ENCODE measurements around the gene HOXB6. TPM values are rescaled to one million over a fixed set of nuclear protein-coding genes. Genes with fewer than 3 reads are reported as not detected.

Gene HOXB6
- total RNA-seq, 1 experiment from 2014 or later: 64.8 TPM

DNA sequence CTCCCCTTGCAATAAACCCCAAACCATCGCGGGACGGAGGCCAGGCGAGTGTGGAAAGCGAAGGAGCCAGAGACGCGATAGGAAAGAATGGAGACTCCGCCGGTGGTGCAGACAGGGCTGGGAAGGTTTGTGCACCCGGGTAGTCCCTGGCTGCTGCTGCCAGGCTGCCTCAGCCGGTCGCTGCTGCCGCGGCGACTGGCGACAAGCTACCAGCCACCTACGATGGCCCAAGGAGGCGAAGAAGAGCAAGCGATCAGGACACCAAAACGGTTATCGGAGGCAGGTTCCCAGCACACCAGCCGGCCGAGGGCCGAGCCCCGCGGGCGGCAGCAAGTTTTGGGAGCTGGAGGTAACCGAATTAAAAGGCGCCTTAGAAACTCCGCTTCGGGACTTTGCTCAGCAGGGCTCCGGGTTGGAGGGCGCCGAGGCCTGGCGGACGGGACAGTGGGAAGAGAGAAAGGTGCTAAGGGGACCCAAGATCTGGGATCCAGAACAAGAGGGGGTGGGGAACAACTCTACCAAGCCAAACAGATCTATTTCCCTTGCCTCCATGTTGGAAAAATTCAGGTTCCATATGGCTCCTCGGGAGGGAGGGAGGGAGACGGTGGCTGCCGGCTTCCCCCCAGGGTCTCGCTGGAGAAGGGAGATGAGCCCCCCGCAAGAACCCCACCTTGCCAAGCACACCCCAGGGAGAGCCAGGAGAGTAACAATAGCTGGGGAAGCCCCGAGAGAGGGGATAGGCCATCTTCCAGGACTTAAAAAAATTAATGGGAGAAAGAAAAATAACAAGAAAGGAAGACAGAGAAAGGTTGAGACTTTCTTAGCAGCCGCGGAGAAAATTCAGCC lies 50.2 kb downstream of the HOXB6 start (continued):
- TF ChIP-seq RAD21 (IDR thresholded peaks at IDR 0.05; ENCODE audit: low read depth) (no peak), SP1 (IDR thresholded peaks at IDR 0.05; ENCODE audit: low read depth) (no peak), ZNF274 (IDR thresholded peaks at IDR 0.05; ENCODE audit: low read depth, low read length) (no peak)

DNA sequence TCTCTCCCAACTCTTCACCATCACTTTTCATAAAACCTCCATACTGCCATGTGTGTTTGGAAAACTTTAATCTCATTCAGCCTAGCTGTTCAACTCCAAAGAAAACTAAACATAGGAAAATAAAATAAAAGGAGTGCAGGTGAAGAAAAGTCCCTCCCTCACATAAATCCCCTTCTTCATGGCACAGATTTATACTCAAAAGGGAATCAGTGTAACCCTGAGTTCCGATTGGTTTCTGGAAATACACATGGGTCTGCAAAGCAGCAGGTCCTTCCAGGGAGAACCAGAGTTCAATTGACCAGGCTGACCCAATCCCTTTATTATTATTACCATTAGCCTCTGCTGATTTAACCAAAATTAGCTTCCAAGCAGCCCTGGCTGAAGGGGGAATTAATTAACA lies 51.0 kb downstream of the HOXB6 start:
- ATAC-seq: no peak
- intact Hi-C loops (cut with micrococcal nuclease): no loop called here
- Histone ChIP-seq H4K20me1 (ENCODE audit: insufficient read depth) (no peaks in the 10 kb centered on the region), H3K9ac (ENCODE audit: low read length) (no peak overlapping the region), H3K27me3 (ENCODE audit: insufficient read depth, low read length) (no peaks in the 10 kb centered on the region), H3K4me2 (ENCODE audit: low read length) (no peak overlapping the region), H3K4me3 (replicated peaks in 1 of 2; ENCODE audit: low read depth in 1 of 2, low read length in 2 of 2) (no peak overlapping the region), H3K27ac (ENCODE audit: low read depth, low read length) (no peak overlapping the region), H3K4me1 (ENCODE audit: control insufficient read depth in 1 of 2, insufficient read depth in 2 of 2, low read length in 2 of 2) (peaks cover 0 to 4% of the 10 kb centered on the region in 2 experiments; a peak in 1 of 4 replicates), H3K36me3 (ENCODE audit: control insufficient read depth in 1 of 2, insufficient read depth in 2 of 2, low read length in 2 of 2) (peaks cover 0 to 4% of the 10 kb centered on the region in 2 experiments; a peak in 1 of 4 replicates), H3K9me3 (ENCODE audit: control insufficient read depth in 1 of 2, insufficient read depth in 1 of 2, low read depth in 1 of 2, low read length in 2 of 2) (no peaks in the 10 kb centered on the region), H3K79me2 (ENCODE audit: insufficient read depth, low read length) (no peaks in the 10 kb centered on the region), H2AFZ (ENCODE audit: low read depth, low read length, poor library complexity, severe bottlenecking) (no peak overlapping the region), H3K9me2 (ENCODE audit: insufficient read depth) (no peaks in the 10 kb centered on the region)
- ChIA-PET CTCF (no interaction called here), RAD21 (ENCODE audit: low non-redundant PET in 1 of 2, low total read pairs in 2 of 2, uncharacterized antibody in 2 of 2, unreplicated experiment in 2 of 2) (no interaction called here), POLR2A (no interaction called here)
- DNase-seq (ENCODE audit: low read depth, low spot score): no peak
- BruUV-seq (replicated peaks): no TSS peak
- TF ChIP-seq FOSL1 (IDR thresholded peaks at IDR 0.05; ENCODE audit: low read depth) (no peak), TCF7L2 (IDR thresholded peaks at IDR 0.05; ENCODE audit: borderline replicate concordance, extremely low read depth, insufficient read depth, insufficient read length) (no peak), RAD21 (IDR thresholded peaks at IDR 0.05; ENCODE audit: low read depth) (no peak), YY1 (IDR thresholded peaks at IDR 0.05; ENCODE audit: extremely low read depth, insufficient replicate concordance, low read depth, low read length) (no peak), CEBPB (IDR thresholded peaks at IDR 0.05; ENCODE audit: low read depth) (no peak), CBX3 (IDR thresholded peaks at IDR 0.05; ENCODE audit: low read depth) (no peak), ZFX (IDR thresholded peaks at IDR 0.05) (no peak), SIN3A (IDR thresholded peaks at IDR 0.05; ENCODE audit: low read depth) (no peak)
- TF ChIP-seq, protein P1, sequence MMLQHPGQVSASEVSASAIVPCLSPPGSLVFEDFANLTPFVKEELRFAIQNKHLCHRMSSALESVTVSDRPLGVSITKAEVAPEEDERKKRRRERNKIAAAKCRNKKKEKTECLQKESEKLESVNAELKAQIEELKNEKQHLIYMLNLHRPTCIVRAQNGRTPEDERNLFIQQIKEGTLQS (IDR thresholded peaks at IDR 0.05): no peak
- TF ChIP-seq, protein P2, sequence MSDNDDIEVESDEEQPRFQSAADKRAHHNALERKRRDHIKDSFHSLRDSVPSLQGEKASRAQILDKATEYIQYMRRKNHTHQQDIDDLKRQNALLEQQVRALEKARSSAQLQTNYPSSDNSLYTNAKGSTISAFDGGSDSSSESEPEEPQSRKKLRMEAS (IDR thresholded peaks at IDR 0.05): no peak
- TF ChIP-seq, protein P3, sequence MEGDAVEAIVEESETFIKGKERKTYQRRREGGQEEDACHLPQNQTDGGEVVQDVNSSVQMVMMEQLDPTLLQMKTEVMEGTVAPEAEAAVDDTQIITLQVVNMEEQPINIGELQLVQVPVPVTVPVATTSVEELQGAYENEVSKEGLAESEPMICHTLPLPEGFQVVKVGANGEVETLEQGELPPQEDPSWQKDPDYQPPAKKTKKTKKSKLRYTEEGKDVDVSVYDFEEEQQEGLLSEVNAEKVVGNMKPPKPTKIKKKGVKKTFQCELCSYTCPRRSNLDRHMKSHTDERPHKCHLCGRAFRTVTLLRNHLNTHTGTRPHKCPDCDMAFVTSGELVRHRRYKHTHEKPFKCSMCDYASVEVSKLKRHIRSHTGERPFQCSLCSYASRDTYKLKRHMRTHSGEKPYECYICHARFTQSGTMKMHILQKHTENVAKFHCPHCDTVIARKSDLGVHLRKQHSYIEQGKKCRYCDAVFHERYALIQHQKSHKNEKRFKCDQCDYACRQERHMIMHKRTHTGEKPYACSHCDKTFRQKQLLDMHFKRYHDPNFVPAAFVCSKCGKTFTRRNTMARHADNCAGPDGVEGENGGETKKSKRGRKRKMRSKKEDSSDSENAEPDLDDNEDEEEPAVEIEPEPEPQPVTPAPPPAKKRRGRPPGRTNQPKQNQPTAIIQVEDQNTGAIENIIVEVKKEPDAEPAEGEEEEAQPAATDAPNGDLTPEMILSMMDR (IDR thresholded peaks at IDR 0.05 in 2 of 3, conservative IDR thresholded peaks at IDR 0.05 in 1 of 3; ENCODE audit: borderline replicate concordance in 1 of 3, insufficient read depth in 1 of 3, low read depth in 2 of 3, low read length in 2 of 3): no peak
